GM04503 (cell line): Measurements from ENCODE around the gene GALNT11.
"Not testable (repeated sequence)": the region's sequence is repeated elsewhere in the genome, so short reads cannot be mapped to it uniquely, and the experiment has no call there.

Experiments
- DNase-seq: peaks from one replicate; pipeline ENCODE4 v3.0.0-alpha.2; 2012; ENCODE audit warnings: low read depth

Gene GALNT11

GRCh38 chr7:152027491-152028365 is 2.3 kb downstream of the GALNT11 start:
- not testable (repeated sequence) for DNase-seq

- DNase-seq, result not testable (repeated sequence)
These were observed 4.6 kb downstream of the GALNT11 start for GRCh38 chr7:152030059-152030458.

- not testable (repeated sequence) for DNase-seq
These were observed 5.2 kb downstream of the GALNT11 start for GRCh38 chr7:152030639-152031038.

- DNase-seq, result no peak
These were observed 10.3 kb downstream of the GALNT11 start for GRCh38 chr7:152035817-152036216.

GRCh38 chr7:152038410-152038809 is 12.9 kb downstream of the GALNT11 start:
- DNase-seq, result not testable (repeated sequence)

GRCh38 chr7:152043086-152043485 is 17.6 kb downstream of the GALNT11 start:
- DNase-seq, result not testable (repeated sequence)

GRCh38 chr7:152044909-152045308 is 19.4 kb downstream of the GALNT11 start:
- not testable (repeated sequence) for DNase-seq

- no peak for DNase-seq
These were observed 21.1 kb downstream of the GALNT11 start for GRCh38 chr7:152046531-152046930.

GRCh38 chr7:152048051-152048450 is 22.6 kb downstream of the GALNT11 start:
- no peak for DNase-seq

GRCh38 chr7:152050547-152050971 is 25.1 kb downstream of the GALNT11 start:
- peak; percentile 24 for DNase-seq

- no peak for DNase-seq
These were observed 26.5 kb downstream of the GALNT11 start for GRCh38 chr7:152051968-152052367.

GRCh38 chr7:152052771-152053170 is 27.3 kb downstream of the GALNT11 start:
- DNase-seq, result no peak

- peak; percentile 45 for DNase-seq
These were observed 29.1 kb downstream of the GALNT11 start for GRCh38 chr7:152054367-152055230.

- DNase-seq, result no peak
These were observed 31.3 kb downstream of the GALNT11 start for GRCh38 chr7:152056621-152057274.

- DNase-seq, result no peak
These were observed 33.8 kb downstream of the GALNT11 start for GRCh38 chr7:152059311-152059710.

GRCh38 chr7:152061086-152061485 is 35.6 kb downstream of the GALNT11 start:
- not testable (repeated sequence) for DNase-seq

- not testable (repeated sequence) for DNase-seq
These were observed 37.7 kb downstream of the GALNT11 start for GRCh38 chr7:152063192-152063591.

GRCh38 chr7:152063821-152064220 is 38.3 kb downstream of the GALNT11 start:
- not testable (repeated sequence) for DNase-seq

GRCh38 chr7:152065800-152066344 is 40.4 kb downstream of the GALNT11 start:
- not testable (repeated sequence) for DNase-seq

GRCh38 chr7:152072421-152072820 is 46.9 kb downstream of the GALNT11 start:
- no peak for DNase-seq

- no peak for DNase-seq
These were observed 47.9 kb downstream of the GALNT11 start for GRCh38 chr7:152073352-152073751.

GRCh38 chr7:152074673-152075072 is 49.2 kb downstream of the GALNT11 start:
- no peak for DNase-seq
